Neuronal stem cell (in vitro differentiated cells): ENCODE data around the gene CDK15.

Source experiments
- DNase-seq: peaks from one replicate; pipeline ENCODE4 v3.0.0-alpha.2; 2013; ENCODE audit warnings: low spot score
- H2AFZ ChIP-seq: one replicate; pipeline ENCODE4 v1.6.1; 2013; ENCODE audit warnings: mild to moderate bottlenecking, low read length, inconsistent platforms
- H2AK5ac ChIP-seq: 2 replicates; pipeline ENCODE4 v1.6.1; 2013; ENCODE audit warnings: low read depth, mild to moderate bottlenecking, inconsistent platforms, low read length, moderate library complexity, mixed read lengths
- H2BK120ac ChIP-seq: 2 replicates; pipeline ENCODE4 v1.6.1; 2013; ENCODE audit warnings: low read depth, mild to moderate bottlenecking, inconsistent platforms, low read length, moderate library complexity, mixed read lengths
- H2BK12ac ChIP-seq: one replicate; pipeline ENCODE4 v1.6.1; 2013; ENCODE audit warnings: low read length, inconsistent platforms
- H2BK15ac ChIP-seq: 2 replicates; pipeline ENCODE4 v1.6.1; 2013; ENCODE audit warnings: mild to moderate bottlenecking, low read length, inconsistent platforms, mixed read lengths
- H2BK5ac ChIP-seq: one replicate; pipeline ENCODE4 v1.6.1; 2013; ENCODE audit warnings: inconsistent platforms, mild to moderate bottlenecking, low read length, moderate library complexity
- H3K14ac ChIP-seq: one replicate; pipeline ENCODE4 v1.6.1; 2013; ENCODE audit warnings: low read length, inconsistent platforms
- H3K18ac ChIP-seq: 2 replicates; pipeline ENCODE4 v1.6.1; 2013; ENCODE audit warnings: low read length, inconsistent platforms
- H3K23ac ChIP-seq: 2 replicates; pipeline ENCODE4 v1.6.1; 2013; ENCODE audit warnings: low read depth, mild to moderate bottlenecking, mixed read lengths, low read length, inconsistent platforms; ENCODE audit not compliant: poor library complexity
- H3K27ac ChIP-seq: replicated peaks from 3 replicates; pipeline ENCODE4 v1.5.1; 2013; ENCODE audit warnings: low read length, inconsistent platforms
- H3K27me3 ChIP-seq, 3 experiments: 2 replicates each; pipeline ENCODE4 v1.6.1; 2013; ENCODE audit warnings: low read length in 3 of 3, mild to moderate bottlenecking in 2 of 3, inconsistent platforms in 1 of 3, low read depth in 1 of 3, mixed read lengths in 1 of 3, moderate library complexity in 1 of 3; ENCODE audit not compliant: control insufficient read depth in 3 of 3, insufficient read depth in 3 of 3
- H3K36me3 ChIP-seq, 2 donors: replicated peaks in 1 of 2; 2 replicates each; pipeline ENCODE4 v1.6.1; 2013; ENCODE audit warnings: low read length in 2 of 2; ENCODE audit not compliant: control insufficient read depth in 2 of 2, insufficient read depth in 2 of 2
- H3K4ac ChIP-seq: 2 replicates; pipeline ENCODE4 v1.6.1; 2013; ENCODE audit warnings: inconsistent platforms, mild to moderate bottlenecking, low read length, moderate library complexity
- H3K4me1 ChIP-seq, 2 donors: 1 replicate in 1 of 2; 2 replicates in 1 of 2; pipeline ENCODE4 v1.6.1; 2013; ENCODE audit warnings: low read length in 2 of 2, low read depth in 1 of 2; ENCODE audit not compliant: control insufficient read depth in 2 of 2, insufficient read depth in 1 of 2
- H3K4me2 ChIP-seq: one replicate; pipeline ENCODE4 v1.6.1; 2013; ENCODE audit warnings: mild to moderate bottlenecking, low read length, inconsistent platforms; ENCODE audit not compliant: insufficient read depth, poor library complexity, severe bottlenecking
- H3K4me3 ChIP-seq, 2 donors: 2 replicates each; pipeline ENCODE4 v1.5.1; 2013; ENCODE audit warnings: low read length in 2 of 2, mild to moderate bottlenecking in 2 of 2, inconsistent platforms in 1 of 2, moderate library complexity in 1 of 2
- H3K79me1 ChIP-seq: one replicate; pipeline ENCODE4 v1.6.1; 2013; ENCODE audit warnings: low read depth, mild to moderate bottlenecking, inconsistent platforms, low read length, moderate library complexity
- H3K9ac ChIP-seq: one replicate; pipeline ENCODE4 v1.6.1; 2013; ENCODE audit warnings: mild to moderate bottlenecking, low read depth, low read length, inconsistent platforms; ENCODE audit not compliant: poor library complexity
- H3K9me3 ChIP-seq, 2 donors: replicated peaks in 1 of 2; 2 replicates each; pipeline versions ENCODE3 to v1.6.1; 2013; ENCODE audit warnings: low read length in 2 of 2, mild to moderate bottlenecking in 2 of 2, inconsistent platforms in 1 of 2, low read depth in 1 of 2, mixed read lengths in 1 of 2, moderate library complexity in 1 of 2; ENCODE audit not compliant: control insufficient read depth in 2 of 2, insufficient read depth in 1 of 2
- H4K8ac ChIP-seq: one replicate; pipeline ENCODE4 v1.6.1; 2013; ENCODE audit warnings: low read depth, mild to moderate bottlenecking, inconsistent platforms, low read length, moderate library complexity
- H4K91ac ChIP-seq: one replicate; pipeline ENCODE4 v1.6.1; 2013; ENCODE audit warnings: low read length, low read depth, mild to moderate bottlenecking, inconsistent platforms; ENCODE audit not compliant: poor library complexity
- WGBS, 2 donors: extraction: QIAGEN DNeasy Blood & Tissue Kit; methylation state at CpG; one replicate each; pipeline ENCODE4 v1.1.7; 2013; ENCODE audit warnings: missing lambda C conversion rate in 2 of 2, mixed read lengths in 1 of 2; ENCODE audit not compliant: insufficient read length in 2 of 2, insufficient replicate concordance in 1 of 2; ENCODE audit errors: extremely low coverage in 2 of 2; 5-methylcytosine and 5-hydroxymethylcytosine counted together

Gene CDK15

DNA sequence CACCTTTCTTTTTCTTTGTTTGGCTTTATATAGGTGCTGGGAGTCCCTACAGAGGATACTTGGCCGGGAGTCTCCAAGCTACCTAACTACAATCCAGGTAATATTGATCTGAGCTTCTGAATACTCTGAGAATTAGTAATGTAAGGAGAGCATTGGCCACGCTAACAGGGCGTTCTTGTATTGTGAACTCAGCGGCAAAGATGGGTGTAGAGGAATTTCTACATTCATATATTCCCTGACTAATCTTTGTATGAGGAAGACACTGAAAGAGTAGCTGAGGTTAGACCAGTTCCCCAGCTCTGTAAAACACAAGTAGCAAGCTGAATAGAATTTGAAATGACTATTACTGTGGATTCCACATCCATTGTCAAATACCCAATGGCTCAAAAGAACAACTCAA is 48.5 kb downstream of the CDK15 start:
- no peak overlapping the region for H3K14ac ChIP-seq
- no peak overlapping the region for H3K4me2 ChIP-seq
- no peak overlapping the region for H2BK15ac ChIP-seq
- no peak for DNase-seq
- no peak overlapping the region for H2BK5ac ChIP-seq
- H2BK120ac ChIP-seq, result no peak overlapping the region
- H3K9ac ChIP-seq, result no peak overlapping the region
- no peaks in the 10 kb centered on the region for H3K36me3 ChIP-seq
- H3K4me3 ChIP-seq, result no peak overlapping the region
- H2AFZ ChIP-seq, result no peak overlapping the region
- no peak overlapping the region for H4K8ac ChIP-seq
- H2BK12ac ChIP-seq, result no peak overlapping the region
- no peak overlapping the region for H3K27ac ChIP-seq
- H3K4me1 ChIP-seq, result peaks cover 9 to 11% of the 10 kb centered on the region in 2 donors
- H3K18ac ChIP-seq, result no peak overlapping the region
- H3K79me1 ChIP-seq, result no peaks in the 10 kb centered on the region
- H3K4ac ChIP-seq, result no peak overlapping the region
- H3K27me3 ChIP-seq, result peaks cover 0 to 10% (median 0%) of the 10 kb centered on the region in 3 experiments
- H4K91ac ChIP-seq, result no peak overlapping the region
- WGBS, 2 donors, result no CpG with 5 or more reads among the region's 4 CpGs
- no peaks in the 10 kb centered on the region for H3K9me3 ChIP-seq
- no peak overlapping the region for H2AK5ac ChIP-seq
- H3K23ac ChIP-seq, result no peak overlapping the region

DNA sequence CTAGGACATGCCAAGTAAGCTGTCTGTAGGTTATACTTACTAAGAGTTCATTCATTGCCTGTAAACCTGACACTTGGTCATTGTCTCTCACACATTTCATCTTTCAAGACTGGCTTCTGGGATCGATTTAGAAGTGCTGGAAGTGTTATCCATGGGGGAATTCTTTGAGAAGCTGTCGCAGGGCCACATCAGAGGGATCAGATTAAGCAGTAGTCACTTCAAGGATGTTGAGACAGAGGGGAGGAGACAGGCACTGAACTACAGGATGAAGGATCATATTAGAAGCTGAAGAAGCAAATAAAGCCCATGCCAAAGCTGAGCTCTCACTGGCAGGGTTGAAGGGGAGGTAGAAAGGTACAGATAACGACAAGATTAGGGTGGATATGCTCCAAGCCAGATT is 49.0 kb downstream of the CDK15 start:
- peaks cover 0 to 13% (median 0%) of the 10 kb centered on the region in 3 experiments for H3K27me3 ChIP-seq
- H2AFZ ChIP-seq, result no peak overlapping the region
- no peak overlapping the region for H3K23ac ChIP-seq
- no peak overlapping the region for H2BK12ac ChIP-seq
- H3K9me3 ChIP-seq, result no peaks in the 10 kb centered on the region
- no peak overlapping the region for H3K4me2 ChIP-seq
- no peak for DNase-seq
- no peak overlapping the region for H3K27ac ChIP-seq
- H2BK120ac ChIP-seq, result no peak overlapping the region
- no peak overlapping the region for H3K18ac ChIP-seq
- no peak overlapping the region for H4K91ac ChIP-seq
- no peaks in the 10 kb centered on the region for H3K36me3 ChIP-seq
- H4K8ac ChIP-seq, result no peak overlapping the region
- H3K4me1 ChIP-seq, result peaks cover 9 to 16% of the 10 kb centered on the region in 2 donors
- H2AK5ac ChIP-seq, result no peak overlapping the region
- H3K9ac ChIP-seq, result no peak overlapping the region
- H3K4ac ChIP-seq, result no peak overlapping the region
- H3K14ac ChIP-seq, result no peak overlapping the region
- H3K4me3 ChIP-seq, result no peak overlapping the region
- no peak overlapping the region for H2BK15ac ChIP-seq
- no CpG with 5 or more reads among the region's 3 CpGs for WGBS, 2 donors
- H3K79me1 ChIP-seq, result no peaks in the 10 kb centered on the region
- no peak overlapping the region for H2BK5ac ChIP-seq

GRCh38 chr2:201857326-201857725 is 51.0 kb downstream of the CDK15 start:
- H4K8ac ChIP-seq, result no peak overlapping the region
- no peaks in the 10 kb centered on the region for H3K79me1 ChIP-seq
- H3K18ac ChIP-seq, result no peak overlapping the region
- no peak overlapping the region for H2AK5ac ChIP-seq
- no peaks in the 10 kb centered on the region for H3K36me3 ChIP-seq
- peaks cover 12 to 18% of the 10 kb centered on the region in 2 donors for H3K4me1 ChIP-seq
- H3K4me3 ChIP-seq, result no peak overlapping the region
- no peak overlapping the region for H3K27ac ChIP-seq
- H3K4me2 ChIP-seq, result no peak overlapping the region
- H2AFZ ChIP-seq, result no peak overlapping the region
- H2BK12ac ChIP-seq, result no peak overlapping the region
- WGBS, 2 donors, result no CpG with 5 or more reads among the region's 2 CpGs
- H4K91ac ChIP-seq, result no peak overlapping the region
- H3K27me3 ChIP-seq, result peaks cover 0 to 13% (median 0%) of the 10 kb centered on the region in 3 experiments
- H2BK120ac ChIP-seq, result no peak overlapping the region
- no peak overlapping the region for H3K4ac ChIP-seq
- no peaks in the 10 kb centered on the region for H3K9me3 ChIP-seq
- DNase-seq, result no peak
- no peak overlapping the region for H3K23ac ChIP-seq
- no peak overlapping the region for H2BK5ac ChIP-seq
- no peak overlapping the region for H2BK15ac ChIP-seq
- no peak overlapping the region for H3K14ac ChIP-seq
- no peak overlapping the region for H3K9ac ChIP-seq

- Histone ChIP-seq H2AFZ (peak overlapping the region; percentile 91), H3K18ac (no peak overlapping the region), H3K36me3 (no peaks in the 10 kb centered on the region), H2BK15ac (no peak overlapping the region), H3K4ac (no peak overlapping the region), H3K27me3 (peaks cover 0 to 13% (median 0%) of the 10 kb centered on the region in 3 experiments), H4K91ac (no peak overlapping the region), H2BK120ac (no peak overlapping the region), H4K8ac (no peak overlapping the region), H3K4me1 (peaks cover 12 to 17% of the 10 kb centered on the region in 2 donors), H3K79me1 (no peaks in the 10 kb centered on the region), H3K9me3 (no peaks in the 10 kb centered on the region), H3K23ac (no peak overlapping the region), H3K14ac (no peak overlapping the region), H3K27ac (peak overlapping the region; percentile 14), H2AK5ac (no peak overlapping the region), H3K9ac (no peak overlapping the region), H3K4me3 (peak overlapping the region in 1 of 2 donors; percentile 25), H2BK12ac (no peak overlapping the region), H3K4me2 (peak overlapping the region; percentile 23), H2BK5ac (no peak overlapping the region)
- no CpG with 5 or more reads among the region's 16 CpGs for WGBS, 2 donors
- no peak for DNase-seq
Observed at GRCh38 chr2:201858281-201859184, 52.2 kb downstream of the CDK15 start.
